SK-N-MC (cell line): ENCODE results near the gene CUX1.

Source experiments
- EZH2 ChIP-seq: fragments of 200-600 bp; sonication (generic); IDR thresholded peaks from one replicate; pipeline ENCODE4 v1.6.1; 2017; ENCODE audit warnings: antibody characterized with exemption
- FOXP2 ChIP-seq: optimal IDR thresholded peaks from 2 replicates; pipeline ENCODE3; 2011; ENCODE audit warnings: mild to moderate bottlenecking, moderate library complexity; ENCODE audit not compliant: insufficient read depth; ENCODE audit errors: extremely low read length, control extremely low read depth
- POLR2AphosphoS5 ChIP-seq: IDR thresholded peaks from 2 replicates; pipeline ENCODE4 v1.6.1; 2012; ENCODE audit warnings: mild to moderate bottlenecking, low read depth, low read length, borderline replicate concordance

DNA sequence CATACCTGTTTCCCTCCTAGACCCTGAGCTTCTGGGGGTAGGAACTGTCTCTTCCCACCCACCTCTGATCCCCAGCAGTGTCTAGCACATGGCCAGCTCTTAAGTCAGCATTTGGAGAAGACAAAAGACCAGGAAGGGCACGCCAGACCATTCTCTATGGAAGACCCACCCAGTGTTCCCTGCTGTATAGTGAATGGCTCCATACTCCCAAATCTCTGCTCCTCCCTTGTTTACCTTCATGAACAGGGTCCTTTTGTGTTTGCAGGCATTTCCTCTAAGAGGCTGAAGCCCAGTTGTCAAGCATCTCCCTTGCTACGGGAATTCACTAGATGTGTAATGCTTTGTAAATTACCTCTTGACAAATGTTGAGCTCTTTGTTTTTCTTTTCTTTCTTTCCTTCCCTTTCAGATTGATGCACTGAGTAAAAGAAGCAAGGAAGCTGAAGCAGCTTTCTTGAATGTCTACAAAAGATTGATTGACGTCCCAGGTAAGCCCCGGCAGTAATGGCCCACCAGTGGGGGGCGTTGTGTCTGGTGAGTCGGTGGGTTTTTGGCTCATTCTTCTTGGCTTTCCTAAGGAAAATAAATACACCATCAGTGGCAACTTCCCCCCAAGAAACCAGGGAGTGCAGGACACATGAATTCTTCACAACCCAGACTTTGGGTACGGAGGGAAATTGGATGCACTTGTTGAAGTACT is 252.7 kb downstream of the CUX1 start:
- TF ChIP-seq EZH2 (no peak), POLR2AphosphoS5 (no peak), FOXP2 (no peak)
